Spleen (tissue), 11 donors: ENCODE measurements around the gene SNAP47. TPM values are rescaled to one million over a fixed set of nuclear protein-coding genes. Genes with fewer than 3 reads are reported as not detected.

Experiments used
- DNase-seq: peaks from one replicate; pipeline ENCODE4 v3.0.0-alpha.2; 2020
- H3K27ac ChIP-seq, 8 donors: fragments of 200-600 bp; sonication (generic) in 7 of 8; 1 replicate in 4 of 8; 2 replicates in 4 of 8; pipeline versions ENCODE4 v1.5.0 to v1.8.0; 2016 to 2021; ENCODE audit warnings: inconsistent platforms in 4 of 8, mild to moderate bottlenecking in 4 of 8, moderate library complexity in 1 of 8
- H3K27me3 ChIP-seq, 7 donors: fragments of 200-600 bp; sonication (generic) in 6 of 7; replicated peaks in 1 of 7; 1 replicate in 4 of 7; 2 replicates in 3 of 7; pipeline versions ENCODE4 v1.5.0 to v1.8.0; 2016 to 2021; ENCODE audit warnings: inconsistent platforms in 3 of 7, mild to moderate bottlenecking in 1 of 7
- H3K36me3 ChIP-seq, 6 donors: fragments of 200-600 bp; sonication (generic) in 5 of 6; 1 replicate in 4 of 6; 2 replicates in 2 of 6; pipeline versions ENCODE4 v1.5.0 to v1.8.0; 2016 to 2021; ENCODE audit warnings: inconsistent platforms in 2 of 6
- H3K4me1 ChIP-seq, 6 donors: fragments of 200-600 bp; sonication (generic) in 5 of 6; 1 replicate in 3 of 6; 2 replicates in 3 of 6; pipeline versions ENCODE4 v1.5.0 to v1.8.0; 2016 to 2021; ENCODE audit warnings: inconsistent platforms in 3 of 6
- H3K4me3 ChIP-seq, 8 donors: fragments of 200-600 bp; sonication (generic) in 7 of 8; 1 replicate in 4 of 8; 2 replicates in 4 of 8; pipeline versions ENCODE4 v1.5.0 to v1.8.0; 2016 to 2021; ENCODE audit warnings: inconsistent platforms in 4 of 8, mild to moderate bottlenecking in 4 of 8, moderate library complexity in 2 of 8
- H3K9me3 ChIP-seq, 8 donors: fragments of 200-600 bp; sonication (generic) in 7 of 8; 1 replicate in 4 of 8; 2 replicates in 4 of 8; pipeline versions ENCODE4 v1.5.0 to v1.8.0; 2016 to 2021; ENCODE audit warnings: inconsistent platforms in 4 of 8
- POLR2A ChIP-seq, 3 donors: fragments of 450-650 bp; IDR thresholded peaks; one replicate each; pipeline ENCODE4 v1.5.1; 2017; ENCODE audit warnings: antibody characterized with exemption in 3 of 3, mild to moderate bottlenecking in 1 of 3
- POLR2AphosphoS5 ChIP-seq, 3 donors: sonication (generic); formaldehyde crosslinking; IDR thresholded peaks; one replicate each; pipeline ENCODE4 v1.5.1; 2017; ENCODE audit warnings: antibody characterized with exemption in 3 of 3
- WGBS, 5 donors: extraction: QIAGEN DNeasy Blood & Tissue Kit in 3 of 5; methylation state at CpG; one replicate each; pipeline versions ENCODE4 v1.1.5 to v1.1.7; 2013 to 2018; 5-methylcytosine and 5-hydroxymethylcytosine counted together
- intact Hi-C: fragments of 100-400 bp; cut with DNase I; formaldehyde crosslinking; loops from one replicate; pipeline ENCODE4 v1.15.0; 2023; ENCODE audit warnings: low total_unique reads
- polyA plus RNA-seq, 3 donors: library from polyadenylated mRNA; stranded (reverse); fragments of 200-250 nt; gene quantifications; one replicate each; pipeline ENCODE4 v1.2.1, GENCODE V29; 2013
- total RNA-seq, 7 donors: library from RNA; depleted of rRNA in 3 of 7; stranded (reverse); fragments of >200 nt in 3 of 7; fragmentation: NEBNext Ultra II Directional in 4 of 7; extraction: Animal tissue kit (Norgen Biotek cat#: 25700) in 4 of 7; gene quantifications; one replicate each; pipeline versions ENCODE4 v1.1.0 to v1.2.1, GENCODE V29; 2016 to 2021
- TF ChIP-seq, protein P1 (sequence below), 11 experiments: fragments of 200-600 bp in 7 of 11; fragments of 450-650 bp in 4 of 11; sonication (generic) in 4 of 11; IDR thresholded peaks in 8 of 11; conservative IDR thresholded peaks in 3 of 11; 1 replicate in 7 of 11; 2 replicates in 4 of 11; pipeline versions ENCODE4 v1.4.0 to v1.8.0; 2016 to 2021; ENCODE audit warnings: antibody characterized with exemption in 11 of 11, inconsistent platforms in 4 of 11, mild to moderate bottlenecking in 1 of 11
- donor health status: healthy with polysubstance abuse.
- donor health status: DM: no; HTN: no; CAD: no; lungs with moderate emphysema.
- donor health status: DM: no; HTN: no; CAD: no.
- donor health status: Bipolar disorder and iron deficiency.
- donor health status: healthy.
- donor health status: DM: no; HTN: no; CAD: no.
- donor health status: DM: yes; HTN: yes; CAD: no.

Gene SNAP47
- total and polyA plus RNA-seq, 10 donors, result 10.0 to 42.7 (median 22.1) TPM

DNA sequence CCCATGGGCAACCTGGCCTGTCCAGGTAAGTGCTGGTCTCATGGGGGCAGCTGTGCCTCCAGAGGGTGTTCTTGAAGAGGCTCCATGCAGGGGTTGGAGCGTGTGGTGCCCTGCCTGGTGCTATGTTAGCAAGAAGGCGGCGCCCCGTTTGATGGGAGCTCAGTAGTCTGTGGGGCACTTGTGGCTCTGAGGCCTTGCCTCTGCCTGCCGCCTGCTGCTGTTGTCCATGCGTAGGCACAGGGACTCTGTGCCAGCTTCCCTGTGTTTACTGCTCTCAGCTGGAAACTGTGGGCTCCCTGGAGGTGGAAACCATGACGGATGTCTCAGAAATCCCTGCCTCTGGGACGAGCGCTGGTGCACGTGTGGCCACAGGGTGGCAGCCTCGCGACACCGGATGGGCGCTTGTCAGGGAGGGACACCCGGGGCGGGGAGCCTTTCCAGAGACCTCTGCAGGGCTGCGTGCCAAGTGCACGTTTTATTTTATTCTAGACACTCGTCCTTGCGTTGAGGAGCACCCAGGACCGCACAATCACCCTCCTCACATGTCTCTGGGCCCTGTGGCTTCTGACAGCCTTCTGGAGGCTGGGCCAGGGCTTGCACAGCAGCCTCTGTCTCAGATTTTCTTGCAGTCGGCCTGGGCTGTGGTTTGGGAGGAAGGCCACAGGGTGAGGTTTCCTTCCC lies 27.1 kb downstream of the SNAP47 start:
- intact Hi-C loops, result loop anchor here (5.0 kb wide), 1 partner anchor 185 kb away; the partner anchor contains the start of gene WNT9A
- 1 to 17% (median 16%) methylated on average over 7 to 22 of the region's 22 CpGs for WGBS, 5 donors
- peaks cover 0 to 75% (median 27%) of the 10 kb centered on the region in 6 donors for H3K36me3 ChIP-seq
- peak overlapping the region in 5 of 8 donors; percentile 53 to 78 (median 64) for H3K27ac ChIP-seq
- H3K4me1 ChIP-seq, result peaks cover 33 to 67% (median 57%) of the 10 kb centered on the region in 6 donors
- no peaks in the 10 kb centered on the region for H3K27me3 ChIP-seq
- H3K4me3 ChIP-seq, result peak overlapping the region in 2 of 8 donors; percentile 5 to 40
- DNase-seq, result peak; percentile 96
- no peaks in the 10 kb centered on the region for H3K9me3 ChIP-seq
- TF ChIP-seq POLR2A (IDR thresholded peaks at IDR 0.05), result no peak
- TF ChIP-seq, protein P1, sequence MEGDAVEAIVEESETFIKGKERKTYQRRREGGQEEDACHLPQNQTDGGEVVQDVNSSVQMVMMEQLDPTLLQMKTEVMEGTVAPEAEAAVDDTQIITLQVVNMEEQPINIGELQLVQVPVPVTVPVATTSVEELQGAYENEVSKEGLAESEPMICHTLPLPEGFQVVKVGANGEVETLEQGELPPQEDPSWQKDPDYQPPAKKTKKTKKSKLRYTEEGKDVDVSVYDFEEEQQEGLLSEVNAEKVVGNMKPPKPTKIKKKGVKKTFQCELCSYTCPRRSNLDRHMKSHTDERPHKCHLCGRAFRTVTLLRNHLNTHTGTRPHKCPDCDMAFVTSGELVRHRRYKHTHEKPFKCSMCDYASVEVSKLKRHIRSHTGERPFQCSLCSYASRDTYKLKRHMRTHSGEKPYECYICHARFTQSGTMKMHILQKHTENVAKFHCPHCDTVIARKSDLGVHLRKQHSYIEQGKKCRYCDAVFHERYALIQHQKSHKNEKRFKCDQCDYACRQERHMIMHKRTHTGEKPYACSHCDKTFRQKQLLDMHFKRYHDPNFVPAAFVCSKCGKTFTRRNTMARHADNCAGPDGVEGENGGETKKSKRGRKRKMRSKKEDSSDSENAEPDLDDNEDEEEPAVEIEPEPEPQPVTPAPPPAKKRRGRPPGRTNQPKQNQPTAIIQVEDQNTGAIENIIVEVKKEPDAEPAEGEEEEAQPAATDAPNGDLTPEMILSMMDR (IDR thresholded peaks at IDR 0.05 in 8 of 11, conservative IDR thresholded peaks at IDR 0.05 in 3 of 11), result peak; percentile 79 to 92 (median 89)
- peak; percentile 64 to 84 (median 78) for TF ChIP-seq POLR2AphosphoS5 (IDR thresholded peaks at IDR 0.05)

DNA sequence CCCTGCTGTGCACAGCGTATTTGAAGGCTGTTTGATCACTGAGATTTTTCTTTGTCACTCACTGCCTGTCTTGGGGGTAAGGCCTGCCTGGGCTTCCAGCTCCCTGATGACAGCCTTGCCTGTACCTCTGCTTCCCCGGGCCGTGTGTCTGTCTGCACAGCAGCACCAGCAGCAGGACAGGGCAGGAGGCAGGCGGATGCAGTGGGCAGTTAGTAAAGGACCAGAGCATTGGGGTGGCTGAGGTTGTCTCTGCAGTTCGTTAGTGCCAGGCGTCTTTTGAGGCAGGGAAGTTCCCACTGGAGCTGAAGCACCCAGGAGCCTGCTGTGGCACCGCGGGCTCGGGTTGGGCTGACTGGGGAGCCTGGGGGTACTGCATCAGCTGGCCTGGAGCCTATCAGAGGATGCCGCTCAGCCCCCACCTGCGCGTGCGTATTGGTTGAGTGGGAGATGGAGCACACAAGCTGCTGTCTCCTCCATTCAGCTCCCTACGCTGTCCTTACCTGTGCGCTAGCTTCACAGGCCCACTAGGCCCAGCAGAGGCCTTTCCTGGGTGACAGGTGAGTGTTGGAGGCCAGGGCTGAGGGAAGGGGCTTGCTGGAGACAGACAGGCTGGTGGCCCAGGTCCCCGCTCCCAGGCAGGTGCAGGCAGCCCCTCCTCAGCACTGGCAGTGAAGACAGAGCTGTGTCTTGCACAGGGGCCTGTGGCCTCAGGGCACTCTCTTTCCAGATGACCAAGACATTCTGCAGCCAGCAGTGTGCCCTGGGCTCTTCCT lies 28.2 kb downstream of the SNAP47 start:
- Histone ChIP-seq H3K27ac (peak overlapping the region in 5 of 8 donors; percentile 53 to 78 (median 64)), H3K4me1 (peaks cover 33 to 75% (median 64%) of the 10 kb centered on the region in 6 donors), H3K36me3 (peaks cover 0 to 77% (median 37%) of the 10 kb centered on the region in 6 donors), H3K4me3 (no peak overlapping the region), H3K27me3 (no peaks in the 10 kb centered on the region), H3K9me3 (no peaks in the 10 kb centered on the region)
- peak; percentile 72 for DNase-seq
- WGBS, 5 donors, result 90 to 96% (median 94%) methylated on average over 11 to 16 of the region's 16 CpGs
- intact Hi-C loops, result loop anchor here (5.0 kb wide), 1 partner anchor 184 kb away; the partner anchor contains the start of gene WNT9A
- TF ChIP-seq POLR2A (IDR thresholded peaks at IDR 0.05) (no peak), POLR2AphosphoS5 (IDR thresholded peaks at IDR 0.05) (no peak)
- TF ChIP-seq, protein P1 (IDR thresholded peaks at IDR 0.05 in 8 of 11, conservative IDR thresholded peaks at IDR 0.05 in 3 of 11), result no peak

DNA sequence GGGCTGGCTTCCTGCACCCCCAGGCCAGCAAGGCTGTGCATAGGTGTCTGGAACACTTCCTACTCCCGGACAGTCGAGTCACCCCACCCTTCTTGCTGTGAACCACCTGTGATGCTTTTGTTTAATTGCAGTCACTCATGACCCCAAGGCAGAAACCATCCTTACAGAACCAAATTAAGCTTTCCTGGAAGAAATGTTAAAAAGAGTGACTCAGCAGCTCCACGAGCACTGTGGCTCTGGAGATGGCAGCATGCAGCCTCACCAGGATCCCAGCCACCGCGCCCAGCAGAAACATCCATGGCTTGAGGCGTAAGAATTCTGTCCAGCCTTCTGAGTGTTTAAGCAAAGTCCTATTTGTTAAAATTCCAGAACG lies 28.8 kb downstream of the SNAP47 start:
- Histone ChIP-seq H3K27ac (peak overlapping the region in 3 of 8 donors; percentile 60 to 78 (median 64)), H3K36me3 (peaks cover 0 to 77% (median 38%) of the 10 kb centered on the region in 6 donors), H3K9me3 (no peaks in the 10 kb centered on the region), H3K27me3 (no peaks in the 10 kb centered on the region), H3K4me3 (no peak overlapping the region), H3K4me1 (peaks cover 33 to 75% (median 64%) of the 10 kb centered on the region in 6 donors)
- WGBS, 5 donors, result 80 to 84% (median 82%) methylated on average over 7 of the region's 7 CpGs
- DNase-seq, result no peak
- TF ChIP-seq, protein P1 (IDR thresholded peaks at IDR 0.05 in 8 of 11, conservative IDR thresholded peaks at IDR 0.05 in 3 of 11), result no peak
- TF ChIP-seq POLR2A (IDR thresholded peaks at IDR 0.05), result no peak
- intact Hi-C loops, result loop anchor here (5.0 kb wide), 1 partner anchor 183 kb away; the partner anchor contains the start of gene WNT9A
